Right hindlimb (tissue), 1 donor: ENCODE measurements around the gene RND3.
A peak's percentile ranks its signal among the peaks of the same experiment; 100 is the strongest.

ENCODE experiments used
- DNase-seq: peaks from one replicate; pipeline ENCODE4 v3.0.0-alpha.2; 2018

The RND3 gene

GRCh38 chr2:150474326-150475074 is 13.0 kb downstream of the RND3 start:
- DNase-seq, result no peak

DNA sequence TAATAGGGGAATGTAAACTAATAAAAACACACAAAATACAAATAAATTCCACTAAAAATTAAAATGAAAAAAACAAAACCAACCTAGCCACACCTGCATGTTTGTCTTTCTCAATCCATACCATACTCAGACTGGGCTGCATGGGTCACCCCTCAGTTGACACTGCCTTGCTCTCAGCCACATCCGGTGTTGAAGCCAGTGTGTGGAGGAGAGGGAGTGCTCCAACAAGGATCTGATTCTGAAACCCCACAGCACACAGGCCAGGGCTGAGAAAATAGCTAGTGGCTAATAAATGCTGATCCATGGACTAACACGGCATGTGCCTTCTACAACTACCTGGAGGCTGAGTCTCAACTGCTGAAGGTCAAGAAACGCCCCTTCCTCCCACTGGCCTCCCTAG is 13.7 kb downstream of the RND3 start:
- DNase-seq, result no peak

DNA sequence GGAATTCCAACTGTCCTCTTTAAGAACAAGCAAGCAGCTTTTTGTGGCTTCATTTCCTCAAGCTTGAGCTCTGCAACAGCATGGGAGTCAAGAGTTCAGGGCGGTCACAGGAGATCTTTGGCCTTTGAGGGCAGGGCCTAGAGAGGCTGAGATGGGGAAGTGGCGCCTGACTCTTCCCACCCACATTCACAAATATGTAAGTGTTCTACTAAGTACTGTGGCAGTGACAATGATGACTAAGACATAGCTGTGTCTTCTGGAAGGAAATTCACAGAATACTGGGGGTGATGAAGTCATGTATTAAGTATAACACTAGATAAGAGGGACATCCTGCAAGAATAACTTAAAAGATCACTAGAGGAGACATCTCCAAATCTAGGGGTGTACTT is 15.0 kb downstream of the RND3 start:
- DNase-seq, result no peak

DNA sequence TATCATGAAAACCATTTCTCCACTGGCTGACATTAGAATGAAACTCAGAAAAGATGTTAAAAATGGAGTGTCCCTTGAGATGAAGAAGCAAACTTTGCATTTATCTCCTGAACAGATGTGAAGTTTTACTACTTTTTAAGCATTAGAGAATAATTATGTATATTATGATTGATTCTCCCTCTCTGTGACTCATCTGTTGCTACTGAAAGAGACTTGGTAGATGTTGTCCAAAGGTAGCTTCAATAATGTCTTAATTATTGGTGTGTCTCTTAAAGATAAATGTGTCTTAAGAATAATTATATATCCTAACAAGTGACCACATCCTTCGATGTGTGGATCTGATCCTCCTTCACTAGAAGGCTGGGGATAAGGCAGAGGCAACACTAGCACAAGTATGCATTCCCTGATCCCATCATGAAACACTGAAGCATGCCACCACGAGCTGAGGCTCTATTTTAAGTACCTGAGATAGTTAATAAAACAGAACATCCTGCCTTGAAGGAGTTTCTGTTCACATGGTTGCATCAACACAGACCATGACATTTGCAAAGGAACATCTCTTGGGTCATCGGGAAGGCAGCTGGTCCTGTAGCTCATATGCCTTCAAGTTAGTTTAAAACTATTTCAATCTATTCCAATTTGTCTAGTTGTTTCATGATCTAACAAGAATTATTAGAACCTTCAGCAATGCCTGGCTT is 15.5 kb downstream of the RND3 start:
- DNase-seq, result no peak

DNA sequence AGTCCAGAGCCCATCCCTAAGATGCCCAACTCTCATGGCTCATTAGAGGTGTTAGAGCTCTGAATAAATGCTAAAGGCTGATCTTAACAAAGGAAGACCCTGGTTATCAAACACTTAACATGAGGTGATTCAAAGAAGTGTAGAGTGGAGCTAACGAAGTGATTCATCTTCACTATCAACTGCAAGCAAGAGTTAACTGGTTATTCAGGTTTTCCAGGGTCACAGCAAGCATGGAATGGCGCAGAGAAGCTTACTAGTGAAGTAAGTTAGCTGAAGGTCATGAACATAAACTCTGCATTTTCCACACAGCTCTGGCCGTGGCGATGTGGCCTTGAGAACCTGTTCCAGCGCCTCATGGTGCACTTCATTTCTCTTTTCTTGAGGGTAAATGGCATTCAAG is 17.0 kb downstream of the RND3 start:
- DNase-seq, result no peak

DNA sequence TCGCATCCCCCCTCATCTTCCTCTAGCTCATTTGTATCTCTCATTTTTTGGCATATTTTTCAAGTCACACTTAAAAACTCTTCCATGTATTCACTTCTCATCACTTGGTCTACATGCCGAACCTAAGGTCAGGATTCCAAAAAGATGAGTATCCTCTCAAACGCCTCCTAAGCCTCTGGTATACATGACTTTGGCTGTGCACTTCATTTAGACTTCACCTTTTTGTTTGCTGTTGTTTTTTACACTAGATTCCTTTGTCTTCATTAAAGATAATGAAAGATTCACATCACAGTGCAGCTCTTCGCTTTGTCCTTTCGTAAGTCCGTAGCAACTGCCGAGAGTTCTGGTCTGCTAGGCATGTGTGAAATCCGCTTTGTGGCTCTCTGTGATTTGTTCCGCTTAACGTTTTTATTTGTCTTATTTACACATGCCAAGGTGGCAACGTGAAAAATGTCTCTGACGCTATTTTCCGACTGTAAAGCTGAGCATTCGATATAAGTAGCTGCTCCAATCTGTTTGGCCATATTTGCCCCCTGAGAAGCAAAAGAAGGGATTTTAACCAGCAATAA is 17.7 kb downstream of the RND3 start:
- DNase-seq, result no peak

- no peak for DNase-seq
Observed at GRCh38 chr2:150468350-150468960, 19.0 kb downstream of the RND3 start.

DNA sequence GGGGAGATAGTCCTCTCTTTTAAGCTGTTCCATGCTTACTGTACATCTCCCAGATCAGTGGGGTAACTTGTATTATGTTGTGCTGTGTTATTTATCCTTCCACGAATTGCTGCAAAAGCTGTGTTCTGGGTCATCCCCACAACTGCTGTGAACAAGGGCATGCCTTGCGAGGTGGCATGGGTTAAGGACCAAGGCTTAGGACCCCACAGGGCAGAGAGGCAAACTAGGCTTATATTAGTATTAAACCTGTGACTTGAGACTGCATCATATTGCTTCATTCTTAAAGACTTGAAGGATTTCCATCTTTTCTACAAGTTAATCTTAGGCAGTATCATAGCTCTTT is 19.9 kb downstream of the RND3 start:
- no peak for DNase-seq

- no peak for DNase-seq
Observed at GRCh38 chr2:150466741-150467620, 20.5 kb downstream of the RND3 start.

DNA sequence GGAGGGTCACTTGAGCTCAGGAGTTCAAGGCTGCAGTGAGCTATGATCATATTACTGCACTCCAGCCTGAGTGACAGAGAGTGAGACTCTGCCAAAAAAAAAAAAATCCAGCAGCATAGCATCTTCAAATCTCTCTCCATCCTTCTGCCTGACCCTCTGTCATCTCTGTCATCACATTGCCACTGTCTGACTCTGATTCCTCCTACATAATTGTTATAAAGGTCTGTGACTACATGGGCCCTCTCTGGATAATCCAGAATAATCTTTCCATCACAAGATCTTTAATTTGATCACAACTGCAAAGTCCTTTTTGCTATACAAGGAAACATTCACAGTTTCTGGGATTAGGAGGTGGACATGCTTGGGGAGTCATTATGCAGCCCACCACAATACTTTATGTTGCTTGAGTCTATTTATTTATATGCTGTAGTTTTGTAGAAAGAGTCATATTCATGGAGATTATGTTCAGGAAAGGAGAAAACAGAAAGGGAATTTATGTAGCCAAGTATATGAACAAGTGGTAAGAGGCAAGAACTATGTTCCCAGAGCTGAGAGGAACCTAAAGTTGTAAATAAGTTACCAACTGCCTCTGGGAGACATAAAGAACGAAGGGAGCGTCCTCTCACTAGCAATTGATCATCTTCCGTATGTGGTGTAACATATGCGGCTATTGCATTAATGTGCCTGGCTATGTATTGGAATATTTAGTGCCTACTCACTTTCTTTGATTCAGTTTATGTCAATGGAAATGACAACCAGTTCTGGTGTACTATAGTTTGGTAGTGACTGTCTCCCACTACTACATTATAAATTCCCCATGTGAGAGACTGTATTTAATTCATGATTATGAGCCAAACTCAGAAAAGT is 21.5 kb downstream of the RND3 start:
- no peak for DNase-seq

DNA sequence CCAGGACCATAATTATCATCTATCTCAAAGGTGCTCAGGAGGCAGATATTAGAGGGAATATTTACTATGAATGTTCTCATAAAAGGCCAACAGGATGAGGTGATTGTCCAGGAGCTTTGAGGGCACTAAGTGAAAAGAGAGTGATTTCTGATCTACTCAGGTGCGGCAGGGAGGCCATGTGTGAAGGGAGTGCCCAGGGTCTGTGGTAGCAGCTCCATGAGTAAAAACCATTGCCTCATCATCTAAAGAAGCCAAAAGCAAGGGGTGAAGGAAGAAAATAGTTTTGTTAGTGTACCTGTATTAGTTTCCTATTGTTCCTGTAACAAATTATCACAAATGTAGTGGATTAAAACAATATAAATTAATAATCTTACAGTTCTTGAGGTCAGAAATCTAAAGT is 22.5 kb downstream of the RND3 start:
- DNase-seq, result no peak

- DNase-seq, result no peak
Observed at GRCh38 chr2:150464270-150464669, 23.2 kb downstream of the RND3 start.

DNA sequence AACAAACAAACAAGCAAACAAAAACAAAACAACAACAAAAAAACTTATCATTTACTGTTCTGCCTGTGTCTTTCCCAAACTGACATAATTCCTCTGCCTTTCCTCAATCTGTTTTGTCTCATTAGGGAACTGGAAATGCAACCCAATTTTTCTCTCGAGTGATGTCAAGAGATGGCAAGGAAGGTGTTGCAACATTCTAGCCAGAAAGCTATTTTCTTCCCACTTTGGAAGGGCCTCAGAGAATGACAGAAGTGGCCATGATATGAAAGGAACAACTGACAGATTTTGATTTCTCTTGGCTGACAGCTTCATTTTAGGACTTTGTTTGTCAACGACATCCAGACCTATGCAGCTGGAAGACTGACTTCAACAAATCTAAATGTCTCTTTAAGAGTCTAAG is 24.7 kb downstream of the RND3 start:
- DNase-seq, result no peak

DNA sequence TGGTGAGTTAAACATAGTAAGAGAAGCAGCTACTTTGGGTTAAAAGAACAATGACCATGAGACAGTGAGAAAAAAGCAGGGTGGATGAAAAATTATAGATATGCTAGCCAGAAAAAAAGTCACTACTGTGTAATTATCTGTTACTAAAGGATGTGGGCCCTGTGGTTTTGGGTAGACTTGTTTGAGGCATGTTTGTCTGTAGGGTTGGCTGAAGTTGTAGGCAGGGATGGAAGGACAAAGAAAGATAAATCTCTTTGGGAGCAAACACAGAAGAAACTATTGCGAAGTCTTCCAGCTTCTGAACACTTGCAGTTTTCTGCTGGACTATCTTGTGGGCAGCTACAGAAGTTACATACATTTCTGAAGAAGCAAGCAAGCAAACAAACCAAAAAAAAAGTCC is 28.2 kb downstream of the RND3 start:
- DNase-seq, result no peak

GRCh38 chr2:150450765-150451164 is 36.7 kb downstream of the RND3 start:
- no peak for DNase-seq

GRCh38 chr2:150449856-150450255 is 37.6 kb downstream of the RND3 start:
- DNase-seq, result no peak

DNA sequence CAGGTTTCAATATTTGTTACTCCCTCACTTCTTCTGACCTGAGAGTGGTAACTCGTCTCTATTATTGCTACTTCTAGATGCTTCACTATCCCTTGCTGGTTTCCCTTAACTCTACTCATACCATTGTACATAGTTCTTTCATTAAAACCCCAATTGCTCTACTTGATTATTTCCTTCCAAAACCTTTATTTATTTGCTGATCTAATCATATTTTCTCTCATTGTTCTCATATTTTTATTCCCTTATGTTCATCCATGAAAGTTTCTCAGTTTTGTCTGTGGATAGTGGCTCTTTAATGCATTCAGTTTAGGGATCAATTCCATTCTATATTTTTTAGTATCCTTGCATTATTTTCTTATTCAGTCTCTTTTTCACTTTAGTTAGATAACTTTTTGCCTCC is 42.1 kb downstream of the RND3 start:
- no peak for DNase-seq

GRCh38 chr2:150442484-150442883 is 45.0 kb downstream of the RND3 start:
- no peak for DNase-seq

GRCh38 chr2:150441784-150442183 is 45.7 kb downstream of the RND3 start:
- peak; percentile 45 for DNase-seq

DNA sequence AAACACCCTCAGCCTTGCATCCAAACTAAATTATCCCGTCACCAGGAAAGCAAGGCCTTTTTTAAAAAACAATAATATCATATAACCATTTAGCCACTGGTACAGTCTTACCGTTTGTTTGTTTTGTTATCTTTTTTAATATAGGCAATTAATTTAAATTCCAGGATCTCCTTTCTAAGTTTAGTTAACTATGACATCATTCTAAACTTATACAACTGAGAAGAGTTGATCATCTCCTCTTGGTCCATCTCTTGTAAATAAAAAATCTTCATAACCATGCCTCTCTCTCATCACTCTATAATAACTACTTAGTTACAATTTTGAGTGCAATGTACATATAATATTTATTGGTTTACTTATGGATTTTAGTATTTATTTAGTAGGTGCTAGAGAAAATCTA is 46.2 kb downstream of the RND3 start:
- no peak for DNase-seq

DNA sequence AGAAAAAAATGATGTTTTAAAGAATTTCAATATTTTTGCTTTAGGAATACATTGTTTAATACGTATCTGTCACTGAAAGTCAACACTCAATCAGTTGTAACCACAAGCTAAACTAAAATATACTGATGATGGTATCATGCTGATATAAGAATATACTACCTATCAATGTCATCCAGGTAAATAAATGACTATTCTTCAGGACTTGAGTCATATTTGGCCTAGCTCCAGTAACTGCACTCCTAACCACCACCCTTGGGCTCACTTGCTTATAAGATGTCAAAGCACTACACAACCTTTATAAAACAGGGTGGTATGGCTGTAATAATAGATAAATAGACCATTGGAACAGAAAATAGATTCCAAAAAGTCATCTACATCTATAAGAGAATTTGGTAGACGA is 48.8 kb downstream of the RND3 start:
- DNase-seq, result no peak

DNA sequence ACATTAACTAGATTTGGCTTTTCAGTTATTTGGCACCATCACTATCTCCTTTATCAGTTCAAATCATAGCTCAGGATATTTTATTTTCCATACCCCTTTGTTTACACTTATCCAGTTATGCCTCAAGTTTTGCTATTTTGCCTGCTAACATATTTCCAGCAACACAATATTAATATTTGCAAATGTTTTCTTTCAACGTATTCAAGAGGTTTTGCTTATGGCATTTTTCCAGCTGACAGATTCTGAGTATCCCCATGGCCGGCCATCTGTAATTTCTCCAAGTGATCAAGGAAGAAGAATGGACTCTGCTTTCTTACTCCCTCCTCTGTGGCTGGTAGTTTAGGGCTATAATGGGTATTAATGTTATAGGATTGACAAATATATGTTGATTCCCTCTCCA is 49.4 kb downstream of the RND3 start:
- no peak for DNase-seq
